T-helper 2 cell treated with Interferon-gamma antibody and Interleukin-4, amounts not matched to agents 5 μg/mL and 100 μg/mL, for 36 hours (primary cell): ENCODE measurements around the gene EBPL.

Experiments used
- DNase-seq: peaks from one replicate; pipeline ENCODE4 v3.0.0; 2021; ENCODE audit warnings: low spot score
- H3K27ac Mint-ChIP-seq: one replicate; pipeline ENCODE4 v1.8.0; 2021; ENCODE audit warnings: mild to moderate bottlenecking, mixed read lengths
- H3K27me3 Mint-ChIP-seq: one replicate; pipeline ENCODE4 v1.8.0; 2021; ENCODE audit warnings: low read depth, mixed read lengths
- H3K36me3 Mint-ChIP-seq: one replicate; pipeline ENCODE4 v1.8.0; 2021; ENCODE audit warnings: low read depth, mixed read lengths
- H3K4me1 Mint-ChIP-seq: one replicate; pipeline ENCODE4 v1.8.0; 2021; ENCODE audit warnings: low read depth, mixed read lengths
- H3K4me3 Mint-ChIP-seq: one replicate; pipeline ENCODE4 v1.8.0; 2022; ENCODE audit warnings: mild to moderate bottlenecking, moderate library complexity, mixed read lengths
- H3K9me3 Mint-ChIP-seq: one replicate; pipeline ENCODE4 v1.8.0; 2021; ENCODE audit warnings: mixed read lengths

The EBPL gene

GRCh38 chr13:49635599-49636433, 55.5 kb downstream of the EBPL start:
- DNase-seq: peak; percentile 13
- Mint-ChIP-seq H3K27me3 (no peaks in the 10 kb centered on the region), H3K4me3 (peak overlapping the region; percentile 54), H3K4me1 (peaks cover 8% of the 10 kb centered on the region), H3K27ac (peak overlapping the region; percentile 8), H3K36me3 (peaks cover 3% of the 10 kb centered on the region), H3K9me3 (no peaks in the 10 kb centered on the region)

GRCh38 chr13:49633710-49634109, 57.6 kb downstream of the EBPL start:
- no peak for DNase-seq
- Mint-ChIP-seq H3K36me3 (peaks cover 3% of the 10 kb centered on the region), H3K27me3 (no peaks in the 10 kb centered on the region), H3K4me1 (peaks cover 14% of the 10 kb centered on the region), H3K9me3 (no peaks in the 10 kb centered on the region), H3K4me3 (no peak overlapping the region), H3K27ac (no peak overlapping the region)

- Mint-ChIP-seq H3K27me3 (no peaks in the 10 kb centered on the region), H3K4me3 (no peak overlapping the region), H3K27ac (no peak overlapping the region), H3K9me3 (no peaks in the 10 kb centered on the region), H3K4me1 (peaks cover 22% of the 10 kb centered on the region), H3K36me3 (peaks cover 6% of the 10 kb centered on the region)
- DNase-seq: no peak
These were observed 59.1 kb downstream of the EBPL start for GRCh38 chr13:49632156-49632555.

- no peak for DNase-seq
- Mint-ChIP-seq H3K27ac (no peak overlapping the region), H3K4me1 (peaks cover 22% of the 10 kb centered on the region), H3K4me3 (no peak overlapping the region), H3K36me3 (peaks cover 6% of the 10 kb centered on the region), H3K27me3 (no peaks in the 10 kb centered on the region), H3K9me3 (no peaks in the 10 kb centered on the region)
These were observed 60.7 kb downstream of the EBPL start for GRCh38 chr13:49630580-49630979.

- Mint-ChIP-seq H3K36me3 (peaks cover 6% of the 10 kb centered on the region), H3K27me3 (no peaks in the 10 kb centered on the region), H3K27ac (no peak overlapping the region), H3K4me1 (peaks cover 18% of the 10 kb centered on the region), H3K9me3 (no peaks in the 10 kb centered on the region), H3K4me3 (peak overlapping the region; percentile 42)
- no peak for DNase-seq
These were observed 61.3 kb downstream of the EBPL start for GRCh38 chr13:49629947-49630346.

- no peaks in the 10 kb centered on the region for H3K9me3 Mint-ChIP-seq
- DNase-seq: no peak
- H3K27me3 Mint-ChIP-seq: no peaks in the 10 kb centered on the region
- peak overlapping the region; percentile 93 for H3K4me3 Mint-ChIP-seq
- peaks cover 14% of the 10 kb centered on the region for H3K4me1 Mint-ChIP-seq
- H3K36me3 Mint-ChIP-seq: peaks cover 6% of the 10 kb centered on the region
- H3K27ac Mint-ChIP-seq: no peak overlapping the region
These were observed 61.9 kb downstream of the EBPL start for GRCh38 chr13:49629196-49629938.

- peaks cover 13% of the 10 kb centered on the region for H3K4me1 Mint-ChIP-seq
- DNase-seq: peak; percentile 60
These were observed 63.2 kb downstream of the EBPL start, which contains the start of gene ARL11 for GRCh38 chr13:49627831-49628652. Gene ARL11, plus strand, starts transcription at chr13:49628507. Its CDS starts 1,941 bp downstream, at chr13:49630448.

GRCh38 chr13:49625392-49626079, 65.8 kb downstream of the EBPL start:
- H3K27me3 Mint-ChIP-seq: no peaks in the 10 kb centered on the region
- peaks cover 3% of the 10 kb centered on the region for H3K36me3 Mint-ChIP-seq
- no peaks in the 10 kb centered on the region for H3K9me3 Mint-ChIP-seq
- H3K4me1 Mint-ChIP-seq: peaks cover 13% of the 10 kb centered on the region
- H3K27ac Mint-ChIP-seq: no peak overlapping the region
- no peak overlapping the region for H3K4me3 Mint-ChIP-seq
- DNase-seq: no peak

More at GRCh38 chr13:49627831-49628652, 63.2 kb downstream of the EBPL start, which contains the start of gene ARL11:
- no peaks in the 10 kb centered on the region for H3K27me3 Mint-ChIP-seq
- peak within 1 kb of the TSS; percentile 93 for H3K4me3 Mint-ChIP-seq
- peaks cover 3% of the 10 kb centered on the region for H3K36me3 Mint-ChIP-seq
- no peaks in the 10 kb centered on the region for H3K9me3 Mint-ChIP-seq
- H3K27ac Mint-ChIP-seq: peak within 1 kb of the TSS; percentile 77

- no peaks in the 10 kb centered on the region for H3K27me3 Mint-ChIP-seq
- no peak overlapping the region for H3K27ac Mint-ChIP-seq
- H3K36me3 Mint-ChIP-seq: peaks cover 3% of the 10 kb centered on the region
- H3K9me3 Mint-ChIP-seq: no peaks in the 10 kb centered on the region
- H3K4me1 Mint-ChIP-seq: peaks cover 12% of the 10 kb centered on the region
- H3K4me3 Mint-ChIP-seq: no peak overlapping the region
- no peak for DNase-seq
These were observed 67.1 kb downstream of the EBPL start for GRCh38 chr13:49624229-49624628.

GRCh38 chr13:49622174-49622946, 68.9 kb downstream of the EBPL start:
- H3K27ac Mint-ChIP-seq: no peak overlapping the region
- H3K36me3 Mint-ChIP-seq: no peaks in the 10 kb centered on the region
- no peak for DNase-seq
- H3K27me3 Mint-ChIP-seq: no peaks in the 10 kb centered on the region
- no peak overlapping the region for H3K4me3 Mint-ChIP-seq
- H3K9me3 Mint-ChIP-seq: no peaks in the 10 kb centered on the region
- H3K4me1 Mint-ChIP-seq: no peaks in the 10 kb centered on the region

- no peak for DNase-seq
- Mint-ChIP-seq H3K36me3 (no peaks in the 10 kb centered on the region), H3K4me1 (no peaks in the 10 kb centered on the region), H3K27me3 (no peaks in the 10 kb centered on the region), H3K4me3 (peak overlapping the region; percentile 14), H3K27ac (no peak overlapping the region), H3K9me3 (no peaks in the 10 kb centered on the region)
These were observed 71.1 kb downstream of the EBPL start for GRCh38 chr13:49620170-49620621.

- Mint-ChIP-seq H3K36me3 (no peaks in the 10 kb centered on the region), H3K27me3 (no peaks in the 10 kb centered on the region), H3K27ac (no peak overlapping the region), H3K4me1 (no peaks in the 10 kb centered on the region), H3K9me3 (no peaks in the 10 kb centered on the region), H3K4me3 (no peak overlapping the region)
- no peak for DNase-seq
These were observed 74.6 kb downstream of the EBPL start for GRCh38 chr13:49616676-49617065.
